GM19324 (cell line): ENCODE results near the gene CACNG1.

Source experiments
- ATAC-seq: cut with Tn5 transposase; IDR thresholded peaks from one replicate; pipeline ENCODE4 v1.9.1; 2021; ENCODE audit warnings: mild to moderate bottlenecking, moderate library complexity; ENCODE audit not compliant: unreplicated experiment, low FRiP score

The CACNG1 gene

GRCh38 chr17:67044016-67044772 lies at the start of gene CACNG1:
TSS of gene CACNG1 (plus strand) at chr17:67044554. CDS start at chr17:67044661, 107 bp downstream.
- ATAC-seq, result no peak

- no peak for ATAC-seq
These were observed 49.3 kb upstream of the CACNG1 start for GRCh38 chr17:66994930-66995535.

- ATAC-seq, result no peak
These were observed 48.4 kb upstream of the CACNG1 start for GRCh38 chr17:66995944-66996343.

- ATAC-seq, result no peak
These were observed 47.4 kb upstream of the CACNG1 start for GRCh38 chr17:66996926-66997325.

GRCh38 chr17:67003231-67003630 lies 41.1 kb upstream of the CACNG1 start:
- no peak for ATAC-seq

- ATAC-seq, result no peak
These were observed 40.2 kb upstream of the CACNG1 start for GRCh38 chr17:67004181-67004580.

GRCh38 chr17:67007266-67007665 lies 37.1 kb upstream of the CACNG1 start:
- ATAC-seq, result no peak

- no peak for ATAC-seq
These were observed 36.3 kb upstream of the CACNG1 start for GRCh38 chr17:67008101-67008500.

GRCh38 chr17:67011527-67012175 lies 32.7 kb upstream of the CACNG1 start:
- no peak for ATAC-seq

- no peak for ATAC-seq
These were observed 30.5 kb upstream of the CACNG1 start for GRCh38 chr17:67013891-67014290.

- ATAC-seq, result no peak
These were observed 29.4 kb upstream of the CACNG1 start for GRCh38 chr17:67015001-67015400.

GRCh38 chr17:67016039-67016762 lies 28.2 kb upstream of the CACNG1 start:
- no peak for ATAC-seq

GRCh38 chr17:67017910-67018309 lies 26.4 kb upstream of the CACNG1 start:
- no peak for ATAC-seq

GRCh38 chr17:67018471-67019434 lies 25.6 kb upstream of the CACNG1 start:
- ATAC-seq, result no peak

GRCh38 chr17:67019809-67020208 lies 24.5 kb upstream of the CACNG1 start:
- no peak for ATAC-seq

- no peak for ATAC-seq
These were observed 24.0 kb upstream of the CACNG1 start for GRCh38 chr17:67020293-67020766.

GRCh38 chr17:67021196-67021595 lies 23.2 kb upstream of the CACNG1 start:
- ATAC-seq, result no peak

- ATAC-seq, result no peak
These were observed 22.5 kb upstream of the CACNG1 start for GRCh38 chr17:67021743-67022450.

- no peak for ATAC-seq
These were observed 21.9 kb upstream of the CACNG1 start for GRCh38 chr17:67022451-67022810.
